Measurements from ENCODE around the gene PDE4B.
"Not testable (repeated sequence)": the region's sequence is repeated elsewhere in the genome, so short reads cannot be mapped to it uniquely, and the experiment has no call there.

Gene PDE4B

DNA sequence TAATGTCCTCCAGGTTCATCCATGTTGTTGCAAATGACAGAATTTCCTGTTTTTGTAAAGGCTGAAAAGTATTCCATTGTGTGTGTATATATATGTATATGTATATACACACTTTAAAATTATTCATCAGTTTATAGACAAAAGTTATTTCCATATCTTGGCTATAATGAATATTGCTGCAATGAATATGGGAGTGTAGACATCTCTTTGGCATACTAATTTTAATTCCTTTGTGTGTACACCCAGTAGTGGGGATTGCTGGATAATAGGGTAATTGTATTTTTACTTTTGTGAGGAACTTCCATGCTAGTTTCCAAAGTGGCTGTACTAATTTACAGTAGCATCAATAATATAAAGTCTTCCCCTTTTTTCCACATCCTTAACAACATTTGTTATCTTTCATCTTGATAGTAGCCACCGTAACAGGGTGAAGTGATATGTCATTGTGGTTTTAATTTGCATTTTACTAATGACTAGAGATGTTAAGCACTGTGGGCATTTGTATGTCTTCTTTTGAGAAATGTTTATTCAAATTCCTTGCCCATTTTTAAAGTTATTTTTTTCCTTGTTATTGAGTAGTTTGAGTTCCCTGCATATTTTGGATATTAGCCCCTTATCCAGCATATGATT, 243.0 kb downstream of the PDE4B start:
- in situ Hi-C loops (cut with HindIII; ENCODE audit: low sequenced_read_pairs) = loop anchor here (5.0 kb wide), 1 partner anchor 48 kb away; no protein-coding TSS in a partner anchor

DNA sequence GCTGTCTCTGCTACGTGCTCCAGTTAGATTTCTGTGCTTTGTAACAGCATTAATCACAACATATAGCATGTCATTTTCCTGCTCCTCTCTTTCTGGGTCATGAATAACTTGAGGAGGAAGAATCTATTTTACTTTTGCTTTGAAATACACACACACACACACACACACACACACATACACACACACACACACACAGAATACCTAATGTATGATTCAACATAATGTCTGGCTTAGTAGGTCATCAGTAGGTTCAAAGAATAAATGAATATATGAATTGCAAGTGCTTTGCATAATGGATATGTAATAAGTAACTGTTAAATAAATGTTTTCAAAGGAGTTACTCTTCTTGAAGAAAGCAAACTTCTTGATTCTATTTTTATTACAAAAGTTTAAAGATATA, 249.0 kb downstream of the PDE4B start:
- in situ Hi-C loops (cut with HindIII; ENCODE audit: low sequenced_read_pairs) = no loop called here

DNA sequence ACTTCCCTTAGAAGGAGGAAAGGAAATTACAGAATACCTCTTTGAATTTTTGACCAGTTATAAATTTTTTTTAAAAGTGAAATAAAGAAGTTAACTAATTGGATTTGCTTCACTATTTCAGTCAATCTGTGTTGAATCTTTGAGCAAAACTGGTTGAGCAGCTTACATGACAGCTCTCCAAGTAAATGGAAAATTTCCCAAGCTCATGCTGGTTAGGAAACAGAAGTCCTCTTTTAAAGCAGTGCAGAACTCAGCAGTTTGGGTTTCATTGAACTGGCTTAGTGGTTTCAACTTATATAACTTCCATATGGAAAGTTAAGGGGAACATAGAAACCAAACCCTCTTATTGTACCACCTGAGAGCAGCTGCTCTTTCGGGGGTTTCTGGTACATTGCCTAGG, 250.5 kb downstream of the PDE4B start:
- in situ Hi-C loops (cut with HindIII; ENCODE audit: low sequenced_read_pairs) = no loop called here

DNA sequence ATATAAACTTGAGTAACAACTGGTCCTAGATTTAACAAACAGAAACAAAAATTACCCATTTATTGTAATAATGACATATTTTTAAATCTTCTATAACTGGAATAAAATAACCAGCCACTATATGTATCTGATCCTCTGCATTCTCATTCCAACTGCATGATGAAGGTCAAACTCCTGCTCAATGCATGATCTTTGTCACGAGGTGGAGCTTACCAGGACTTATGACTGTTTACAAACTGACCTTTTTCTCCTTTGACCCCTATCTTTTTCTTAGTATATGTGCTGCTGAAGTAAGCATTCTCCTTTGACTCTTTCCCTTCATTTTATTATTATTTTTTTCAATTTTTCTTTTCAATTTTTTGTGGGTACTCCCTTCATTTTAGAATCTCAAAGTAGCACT, 252.2 kb downstream of the PDE4B start:
- in situ Hi-C loops (cut with HindIII; ENCODE audit: low sequenced_read_pairs) = no loop called here

DNA sequence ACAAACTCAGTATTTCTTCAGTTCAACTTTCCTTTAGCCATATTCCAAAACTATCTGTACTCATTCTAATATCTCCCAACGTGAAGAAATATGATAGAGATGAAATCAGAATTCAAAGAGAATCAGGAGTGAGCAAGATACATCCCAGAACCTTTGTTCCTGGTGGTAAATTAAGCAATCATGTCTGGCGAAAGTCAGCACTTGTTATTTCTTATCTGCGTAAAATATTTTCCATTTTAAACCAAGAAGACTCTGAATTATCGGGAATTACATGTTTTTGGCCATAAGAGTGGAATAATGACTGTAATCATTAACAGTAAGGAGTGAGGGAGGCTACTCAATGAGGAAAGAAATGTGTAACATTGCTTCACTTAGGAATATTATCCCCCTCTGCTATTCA, 253.7 kb downstream of the PDE4B start:
- in situ Hi-C loops (cut with HindIII; ENCODE audit: low sequenced_read_pairs) = no loop called here

DNA sequence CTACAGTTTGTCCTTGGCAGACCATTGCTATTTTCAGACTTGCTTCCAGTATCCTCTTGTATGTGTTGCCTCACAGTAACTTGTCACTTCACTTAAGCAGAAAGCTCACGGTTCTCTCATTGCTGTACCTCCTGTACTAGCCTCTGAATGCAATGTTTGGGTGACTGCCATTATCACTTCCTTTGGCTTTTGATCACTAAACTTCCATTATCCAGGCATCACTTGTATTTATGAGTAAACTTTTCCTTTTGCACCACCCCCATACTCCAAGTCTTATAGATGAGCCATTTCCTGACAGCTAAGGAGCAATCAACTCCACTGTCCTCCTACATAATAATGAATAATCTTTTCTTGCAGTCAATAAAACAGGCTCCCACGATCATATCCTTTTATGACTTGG, 255.3 kb downstream of the PDE4B start:
- in situ Hi-C loops (cut with HindIII; ENCODE audit: low sequenced_read_pairs) = no loop called here

DNA sequence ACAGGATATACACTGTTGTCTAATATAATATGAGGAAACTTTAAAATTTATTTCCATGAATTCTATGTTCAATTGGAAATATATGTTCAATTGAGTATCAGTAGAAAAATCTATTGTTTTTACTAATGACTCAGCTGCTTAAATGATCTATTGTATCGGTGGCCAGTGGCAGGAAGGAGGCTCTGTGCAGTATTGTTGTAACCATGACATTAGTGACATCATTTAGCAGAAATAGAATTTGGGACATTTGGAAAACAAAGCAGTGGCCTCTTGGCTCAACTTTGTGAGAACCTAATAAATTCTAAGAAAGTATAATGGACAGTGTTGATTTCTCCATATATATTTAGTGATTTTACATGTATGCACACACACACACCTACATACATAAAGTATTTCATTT, 257.4 kb downstream of the PDE4B start:
- in situ Hi-C loops (cut with HindIII; ENCODE audit: low sequenced_read_pairs) = no loop called here

DNA sequence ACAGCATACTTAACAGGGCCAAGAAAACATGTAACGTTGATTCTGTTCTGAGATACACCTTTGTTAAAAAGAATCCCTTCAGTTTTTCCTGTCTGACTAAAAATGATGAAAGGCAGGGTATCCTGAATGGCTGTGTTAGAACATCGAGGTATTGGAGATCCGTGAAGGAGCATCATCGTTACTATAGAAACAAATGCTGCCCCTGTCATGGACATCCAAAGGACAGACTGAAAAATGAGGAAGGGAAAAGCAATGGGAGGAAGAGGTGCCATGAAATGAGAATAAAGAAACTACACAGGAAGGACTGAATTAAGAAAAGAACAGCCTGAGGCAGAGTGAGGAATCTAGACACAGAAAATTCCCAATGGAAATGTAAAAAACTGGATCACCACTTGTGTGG, 257.9 kb downstream of the PDE4B start:
- in situ Hi-C loops (cut with HindIII; ENCODE audit: low sequenced_read_pairs) = no loop called here

DNA sequence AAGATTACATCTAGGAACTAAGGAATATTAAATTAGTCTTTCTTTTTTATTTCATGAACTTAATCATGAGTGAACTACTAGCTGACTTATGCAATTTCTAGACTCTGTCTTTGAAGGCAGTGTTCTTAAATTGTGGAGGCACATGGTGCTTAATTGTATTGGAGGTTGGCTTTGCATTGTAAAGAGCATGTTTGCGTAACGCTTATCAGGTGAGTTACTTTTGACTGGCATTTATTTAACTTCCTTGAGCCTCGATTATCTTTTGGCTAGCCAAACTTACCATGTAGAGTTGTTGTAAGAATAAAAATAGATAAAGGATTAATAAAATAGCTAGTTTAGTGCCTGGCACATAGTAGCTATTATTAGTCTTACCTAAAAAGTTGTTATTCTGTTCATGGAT, 262.4 kb downstream of the PDE4B start:
- in situ Hi-C loops (cut with HindIII; ENCODE audit: low sequenced_read_pairs) = no loop called here

DNA sequence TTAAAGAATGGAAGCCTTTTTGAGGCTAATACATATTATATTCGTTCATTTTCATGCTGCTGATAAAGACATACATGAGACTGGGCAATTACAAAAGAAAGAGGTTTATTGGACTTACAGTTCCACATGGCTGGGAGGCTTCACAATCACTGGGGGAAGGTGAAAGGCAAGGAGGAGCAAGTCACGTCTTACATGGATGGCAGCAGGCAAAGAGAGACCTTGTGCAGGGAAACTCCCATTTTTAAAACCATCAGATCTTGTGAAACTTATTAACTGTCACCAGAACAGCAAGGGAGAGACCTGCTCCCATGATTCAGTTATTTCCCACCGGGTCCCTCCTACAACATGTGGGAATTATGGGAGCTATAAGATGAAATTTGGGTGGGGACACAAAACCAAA, 264.8 kb downstream of the PDE4B start:
- in situ Hi-C loops (cut with HindIII; ENCODE audit: low sequenced_read_pairs) = not testable (repeated sequence)

DNA sequence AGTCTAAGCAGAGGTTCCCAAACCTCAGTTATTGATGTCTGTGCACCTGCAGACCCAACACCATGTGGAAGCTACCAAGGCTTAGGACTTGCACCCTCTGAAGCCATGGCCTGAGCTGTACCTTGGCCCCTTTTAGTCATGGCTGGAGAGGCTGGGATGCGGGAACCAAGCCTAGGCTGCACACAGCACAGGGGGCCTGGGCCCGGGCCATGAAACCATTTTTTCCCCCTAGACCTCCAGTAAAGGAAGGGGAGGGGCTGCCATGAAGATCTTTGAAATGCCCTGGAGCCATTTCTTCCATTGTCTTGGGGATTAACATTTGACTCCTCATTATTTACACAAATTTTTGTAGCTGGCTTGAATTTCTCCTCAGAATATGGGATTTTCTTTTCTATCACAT, 265.9 kb downstream of the PDE4B start:
- in situ Hi-C loops (cut with HindIII; ENCODE audit: low sequenced_read_pairs) = no loop called here

DNA sequence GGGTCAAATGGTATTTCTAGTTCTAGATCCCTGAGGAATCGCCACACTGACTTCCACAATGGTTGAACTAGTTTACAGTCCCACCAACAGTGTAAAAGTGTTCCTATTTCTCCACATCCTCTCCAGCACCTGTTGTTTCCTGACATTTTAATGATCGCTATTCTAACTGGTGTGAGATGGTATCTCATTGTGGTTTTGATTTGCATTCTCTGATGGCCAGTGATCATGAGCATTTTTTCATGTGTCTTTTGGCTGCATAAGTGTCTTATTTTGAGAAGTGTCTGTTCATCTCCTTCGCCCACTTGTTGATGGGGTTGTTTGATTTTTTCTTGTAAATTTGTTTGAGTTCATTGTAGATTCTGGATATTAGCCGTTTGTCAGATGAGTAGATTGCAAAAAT, 274.5 kb downstream of the PDE4B start:
- in situ Hi-C loops (cut with HindIII; ENCODE audit: low sequenced_read_pairs) = not testable (repeated sequence)

DNA sequence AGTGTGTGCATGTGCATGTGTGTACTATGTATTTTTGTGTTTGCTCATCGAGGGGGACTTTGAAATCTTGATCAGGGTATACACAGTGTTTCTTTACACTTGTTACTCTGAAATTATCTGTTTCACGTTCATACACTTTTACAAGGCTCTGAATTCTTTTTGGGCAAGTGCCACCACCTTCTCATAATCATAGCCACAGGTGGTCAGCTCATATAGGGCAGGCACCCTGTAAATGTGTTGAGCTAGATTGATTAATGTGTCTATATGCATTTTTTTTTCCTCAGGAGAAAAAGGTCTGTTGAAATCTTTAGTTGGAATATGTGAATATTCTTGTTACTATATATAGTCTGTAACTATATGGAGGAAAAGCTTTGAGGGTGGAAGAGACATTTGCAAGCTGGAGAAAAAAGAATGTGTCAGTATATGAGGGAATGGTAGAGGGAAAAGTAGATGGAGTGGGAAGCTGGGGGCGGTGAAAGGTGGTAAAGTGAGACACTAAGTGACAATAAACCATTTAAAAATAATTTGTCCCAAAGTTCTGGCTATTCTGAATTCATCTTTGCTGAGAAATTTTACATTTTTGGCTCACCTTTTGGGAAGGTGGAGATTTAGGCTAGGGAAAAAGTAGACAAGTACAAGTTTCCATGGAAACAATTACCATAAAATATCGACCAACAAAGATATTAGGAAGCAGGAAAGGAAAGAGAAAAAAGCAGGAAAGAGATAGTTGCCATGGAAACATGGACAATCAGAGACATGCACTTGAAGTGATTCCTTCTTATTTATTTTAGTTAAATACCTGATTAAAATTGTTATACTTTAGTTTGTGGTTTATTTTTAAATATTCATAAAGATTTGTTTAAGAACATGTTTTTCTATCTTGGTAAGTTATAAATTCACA, 277.5 kb downstream of the PDE4B start:
- in situ Hi-C loops (cut with HindIII; ENCODE audit: low sequenced_read_pairs) = loop anchor here (5.0 kb wide), 1 partner anchor 72 kb away; no protein-coding TSS in a partner anchor

DNA sequence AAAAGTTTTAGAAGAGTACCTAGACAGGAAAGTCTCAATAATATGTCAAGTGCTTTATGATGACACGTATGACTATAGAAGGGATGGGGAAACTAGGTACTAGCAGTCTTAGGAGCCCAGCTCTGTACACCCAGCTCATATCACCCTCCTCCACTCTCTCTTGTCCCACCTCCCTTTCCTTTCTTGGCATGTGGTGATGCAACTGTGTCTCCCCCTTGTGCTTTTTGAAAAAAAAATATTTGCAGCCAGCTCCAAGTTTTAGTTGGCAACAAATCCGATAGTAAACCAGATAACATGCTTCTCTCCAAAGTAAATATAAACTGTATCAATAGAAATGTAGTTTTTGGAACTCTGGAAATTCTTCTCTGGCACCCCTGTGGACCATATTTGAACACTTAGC, 280.7 kb downstream of the PDE4B start:
- in situ Hi-C loops (cut with HindIII; ENCODE audit: low sequenced_read_pairs) = loop anchor here (5.0 kb wide), 1 partner anchor 69 kb away; no protein-coding TSS in a partner anchor

DNA sequence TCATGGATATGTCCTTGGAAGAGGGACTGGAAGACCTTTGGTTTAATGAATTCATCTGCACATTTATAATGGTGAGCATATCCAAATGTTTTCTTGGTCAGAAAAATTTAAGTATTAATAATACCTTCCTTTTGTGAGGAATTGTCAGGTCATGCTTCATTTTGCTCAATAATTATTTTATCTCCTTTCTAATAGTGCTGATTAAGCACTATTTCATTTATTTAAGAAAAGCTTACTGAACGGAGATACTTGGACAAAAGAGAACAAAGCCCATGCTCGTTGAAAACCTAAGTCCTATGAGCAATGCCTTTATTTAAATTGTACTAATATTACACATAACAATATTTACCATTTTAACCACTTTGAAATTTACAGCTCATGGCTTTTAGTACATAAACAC, 281.5 kb downstream of the PDE4B start:
- in situ Hi-C loops (cut with HindIII; ENCODE audit: low sequenced_read_pairs) = loop anchor here (5.0 kb wide), 1 partner anchor 68 kb away; no protein-coding TSS in a partner anchor

DNA sequence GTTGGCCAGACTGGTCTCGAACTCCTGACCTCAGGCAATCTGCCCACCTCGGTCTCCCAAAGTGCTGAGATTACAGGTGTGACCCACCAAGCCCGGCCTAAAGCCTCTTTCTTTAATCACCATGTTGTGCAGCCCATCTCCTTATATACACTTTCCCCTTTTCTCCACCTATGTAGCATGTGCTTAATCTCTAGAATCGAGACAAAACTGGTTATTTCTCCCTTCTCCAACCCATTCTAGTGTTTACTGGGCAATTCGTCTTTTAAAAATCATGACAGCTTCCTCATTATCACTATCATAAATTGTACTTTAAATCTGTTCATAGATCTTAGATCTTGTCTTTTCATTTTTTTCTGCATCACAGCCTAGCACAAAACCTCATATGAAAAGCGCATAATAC, 285.7 kb downstream of the PDE4B start:
- in situ Hi-C loops (cut with HindIII; ENCODE audit: low sequenced_read_pairs) = no loop called here

DNA sequence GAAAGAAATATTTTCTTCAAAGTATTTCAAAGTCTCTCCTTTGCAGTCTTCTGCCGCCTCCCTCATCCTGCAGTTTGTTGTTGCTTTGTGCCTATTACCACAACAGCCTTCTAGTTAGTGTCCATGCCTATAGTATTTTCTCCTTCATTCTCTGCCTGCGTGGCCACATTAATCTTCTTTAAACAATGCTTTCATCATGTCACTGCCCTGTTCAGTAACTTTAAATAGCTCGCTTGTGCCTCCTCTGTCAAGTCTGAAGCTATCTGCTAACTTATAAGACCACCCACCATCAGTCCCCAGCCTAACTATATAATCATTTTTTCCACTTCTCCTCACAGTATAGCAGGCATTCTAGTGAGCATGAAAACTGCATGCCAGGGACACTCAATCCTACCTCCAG, 290.3 kb downstream of the PDE4B start:
- in situ Hi-C loops (cut with HindIII; ENCODE audit: low sequenced_read_pairs) = no loop called here

DNA sequence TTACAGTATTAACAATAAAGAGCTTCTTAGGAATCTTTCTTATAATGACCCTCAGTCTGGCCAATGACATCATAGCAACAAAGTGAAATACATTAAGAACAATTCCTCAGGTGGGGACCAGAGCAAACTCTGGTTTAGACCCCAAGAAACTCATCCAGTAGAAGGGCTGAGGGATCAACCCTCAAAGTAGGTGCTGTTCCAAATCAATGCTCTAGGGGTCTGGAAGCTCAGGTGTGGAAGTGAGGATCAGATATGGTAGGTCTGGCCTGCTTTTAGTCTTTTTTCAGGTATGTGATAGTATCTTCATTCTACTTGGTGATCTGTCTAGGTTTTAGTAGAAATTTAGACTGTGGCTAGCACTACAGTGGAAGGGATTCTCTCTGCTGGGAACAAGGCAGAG, 291.7 kb downstream of the PDE4B start:
- in situ Hi-C loops (cut with HindIII; ENCODE audit: low sequenced_read_pairs) = no loop called here

DNA sequence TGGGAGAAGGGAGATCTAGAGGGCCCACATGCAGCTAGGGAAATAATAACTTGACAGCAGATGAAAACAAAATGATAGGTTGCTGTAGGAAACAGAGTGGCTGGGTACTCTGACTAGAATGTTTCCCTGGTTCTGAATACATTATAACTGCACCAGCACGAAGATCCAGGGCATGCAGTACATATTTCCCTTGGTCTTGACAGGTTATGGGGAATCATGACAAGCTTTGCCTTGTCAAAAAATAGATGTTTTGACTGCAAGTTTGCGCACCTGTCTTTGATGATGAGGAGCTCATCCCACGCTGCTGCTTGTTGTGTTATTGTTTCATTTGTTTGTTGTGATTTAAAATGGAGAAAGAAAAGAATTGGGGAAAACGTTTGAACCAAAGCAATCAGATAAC, 292.9 kb downstream of the PDE4B start:
- in situ Hi-C loops (cut with HindIII; ENCODE audit: low sequenced_read_pairs) = no loop called here

DNA sequence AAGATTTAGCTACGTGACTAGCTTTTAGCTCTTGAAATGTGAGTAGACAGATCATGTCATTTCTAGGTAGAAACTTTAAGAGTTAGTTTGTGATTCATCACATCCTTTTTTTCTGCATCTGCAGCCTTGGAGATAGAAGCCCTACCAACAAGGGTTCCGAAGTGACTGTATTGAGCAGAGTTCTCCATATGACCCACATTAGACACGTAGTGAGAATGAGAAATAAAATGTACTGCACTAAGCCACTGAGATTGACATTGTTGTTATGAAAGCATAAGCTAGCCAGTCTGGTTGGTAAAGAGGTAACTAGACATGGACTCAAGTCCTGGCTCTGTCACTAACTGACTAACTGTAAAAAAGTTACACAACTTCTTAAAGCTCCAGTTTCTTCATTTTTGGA, 296.1 kb downstream of the PDE4B start:
- in situ Hi-C loops (cut with HindIII; ENCODE audit: low sequenced_read_pairs) = no loop called here

DNA sequence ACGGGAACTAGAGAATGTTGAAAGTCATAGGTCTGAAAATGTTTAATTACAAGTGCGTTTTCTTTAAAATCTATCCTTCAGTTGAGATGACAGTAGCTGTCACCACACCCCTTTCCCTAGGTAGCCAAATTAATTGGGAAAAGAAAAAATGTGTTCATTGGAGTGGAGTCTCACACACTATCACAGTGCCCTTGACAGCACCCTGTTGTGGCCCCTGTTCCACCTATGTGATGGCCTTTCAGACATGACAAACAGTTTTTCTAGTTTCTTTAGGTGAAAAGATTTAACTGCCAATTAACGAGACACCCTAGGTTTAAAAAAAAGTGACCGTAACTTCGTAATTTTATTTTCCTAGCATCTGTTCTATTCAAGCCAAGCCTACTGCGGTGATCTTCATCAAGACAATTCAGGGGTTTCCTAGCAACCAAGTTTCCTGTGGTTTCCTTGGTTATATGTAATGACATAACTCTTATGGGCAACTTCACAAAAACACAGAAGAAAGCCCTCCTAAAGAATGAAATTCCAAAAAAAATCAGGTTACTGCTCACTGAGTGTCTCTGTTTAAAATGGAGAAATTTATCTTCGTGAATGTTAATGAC, 298.3 kb downstream of the PDE4B start:
- in situ Hi-C loops (cut with HindIII; ENCODE audit: low sequenced_read_pairs) = no loop called here

DNA sequence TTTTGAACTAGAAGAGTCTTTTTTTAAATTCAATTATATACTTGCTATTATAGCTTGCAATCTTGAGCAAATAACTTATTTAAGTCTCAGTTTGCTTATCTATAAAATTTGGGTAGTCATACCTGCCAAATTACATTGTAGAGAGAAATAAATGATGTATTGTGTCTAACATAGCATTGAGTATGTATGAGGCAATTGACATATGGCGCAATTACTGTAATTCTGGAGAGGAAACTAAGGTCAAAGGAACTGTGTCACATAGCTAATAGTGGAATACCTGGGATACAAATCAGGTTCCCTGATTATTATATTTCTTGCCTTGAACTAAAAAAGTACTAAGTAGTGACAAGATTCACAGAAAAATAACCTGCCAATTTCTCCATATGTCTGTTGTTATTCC, 302.5 kb downstream of the PDE4B start:
- in situ Hi-C loops (cut with HindIII; ENCODE audit: low sequenced_read_pairs) = no loop called here
